Stimulated activated naive CD8-positive, alpha-beta T cell treated with anti-CD3 and anti-CD28 coated beads, Interleukin-15, Interleukin-2, amounts not matched to agents 100 ng/mL and 50 ng/mL, for 24 hours (primary cell): ENCODE results near the gene NINJ1.
A peak's percentile ranks its signal among the peaks of the same experiment; 100 is the strongest.
"Not testable (repeated sequence)": the region's sequence is repeated elsewhere in the genome, so short reads cannot be mapped to it uniquely, and the experiment has no call there.

ENCODE experiments used
- H3K27ac Mint-ChIP-seq: one replicate; pipeline ENCODE4 v1.8.0; 2021; ENCODE audit warnings: mild to moderate bottlenecking, mixed read lengths
- H3K27me3 Mint-ChIP-seq: one replicate; pipeline ENCODE4 v1.8.0; 2021; ENCODE audit warnings: mixed read lengths
- H3K36me3 Mint-ChIP-seq: one replicate; pipeline ENCODE4 v1.8.0; 2021; ENCODE audit warnings: low read depth, mixed read lengths
- H3K4me1 Mint-ChIP-seq: one replicate; pipeline ENCODE4 v1.8.0; 2021; ENCODE audit warnings: low read depth, mixed read lengths
- H3K4me3 Mint-ChIP-seq: one replicate; pipeline ENCODE4 v1.8.0; 2021; ENCODE audit warnings: mild to moderate bottlenecking, mixed read lengths
- H3K9me3 Mint-ChIP-seq: one replicate; pipeline ENCODE4 v1.8.0; 2021; ENCODE audit warnings: mixed read lengths

NINJ1 gene

DNA sequence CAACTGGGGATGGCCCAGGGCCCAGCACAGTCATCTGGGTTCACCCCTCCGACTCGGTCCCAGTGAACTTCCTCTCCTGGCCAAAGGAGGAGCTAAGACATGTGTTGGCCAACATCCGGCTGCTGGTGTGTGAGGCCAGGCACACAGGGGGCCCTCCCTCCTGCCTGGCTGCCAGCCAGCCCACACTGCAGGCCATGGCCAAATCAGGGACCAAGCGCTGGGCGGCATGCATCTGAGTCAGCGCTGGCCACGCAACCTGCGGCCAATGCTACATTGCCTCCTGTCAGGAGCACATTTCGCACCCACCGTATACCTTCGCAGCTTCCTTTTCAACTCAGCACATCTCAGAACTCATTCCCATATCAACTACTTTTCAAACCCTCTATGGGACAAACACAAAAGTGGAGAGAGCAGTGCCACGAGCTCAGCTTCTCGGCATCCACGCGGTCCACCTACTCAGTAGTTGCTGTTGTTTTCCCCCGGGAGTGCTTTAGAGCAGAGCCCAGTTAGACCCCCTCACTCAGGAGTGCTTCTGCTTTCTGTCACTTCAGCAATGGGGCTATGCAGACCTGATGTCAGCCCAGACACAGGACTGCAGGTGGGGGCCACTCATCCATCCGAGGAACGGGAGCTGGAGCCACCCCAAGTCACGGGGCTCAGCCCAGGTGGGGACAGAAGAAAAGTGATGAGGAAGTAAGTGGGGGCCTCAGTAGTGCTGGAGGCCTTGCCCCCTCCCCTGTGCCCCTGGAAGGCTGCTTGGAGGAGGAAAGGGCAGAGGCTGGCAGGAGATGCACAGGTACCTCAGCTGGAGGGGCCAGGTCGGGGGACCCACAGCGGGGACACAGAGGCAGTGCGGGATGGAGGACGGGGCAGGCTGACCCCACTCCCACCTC is 13.9 kb downstream of the NINJ1 start:
- no peaks in the 10 kb centered on the region for H3K27me3 Mint-ChIP-seq
- no peaks in the 10 kb centered on the region for H3K9me3 Mint-ChIP-seq
- peaks cover 17% of the 10 kb centered on the region for H3K36me3 Mint-ChIP-seq
- peak overlapping the region; percentile 79 for H3K27ac Mint-ChIP-seq
- H3K4me1 Mint-ChIP-seq = peaks cover 20% of the 10 kb centered on the region
- no peak overlapping the region for H3K4me3 Mint-ChIP-seq

DNA sequence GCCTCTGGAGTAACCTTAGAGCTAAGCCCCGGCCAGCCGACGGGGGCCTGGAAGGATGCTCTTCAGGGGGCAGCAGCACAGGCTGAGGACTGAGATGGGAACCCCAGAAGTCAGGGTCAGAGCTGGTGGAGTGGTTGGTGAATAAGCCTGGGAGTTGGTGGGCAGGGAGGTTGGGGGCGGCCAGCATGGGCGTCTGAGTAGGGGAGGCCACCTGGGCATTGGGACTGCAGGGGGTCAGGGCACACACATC is 14.4 kb downstream of the NINJ1 start:
- Mint-ChIP-seq H3K27me3 (no peaks in the 10 kb centered on the region), H3K9me3 (no peaks in the 10 kb centered on the region), H3K27ac (peak overlapping the region; percentile 79), H3K4me1 (peaks cover 21% of the 10 kb centered on the region), H3K36me3 (peaks cover 12% of the 10 kb centered on the region), H3K4me3 (no peak overlapping the region)

DNA sequence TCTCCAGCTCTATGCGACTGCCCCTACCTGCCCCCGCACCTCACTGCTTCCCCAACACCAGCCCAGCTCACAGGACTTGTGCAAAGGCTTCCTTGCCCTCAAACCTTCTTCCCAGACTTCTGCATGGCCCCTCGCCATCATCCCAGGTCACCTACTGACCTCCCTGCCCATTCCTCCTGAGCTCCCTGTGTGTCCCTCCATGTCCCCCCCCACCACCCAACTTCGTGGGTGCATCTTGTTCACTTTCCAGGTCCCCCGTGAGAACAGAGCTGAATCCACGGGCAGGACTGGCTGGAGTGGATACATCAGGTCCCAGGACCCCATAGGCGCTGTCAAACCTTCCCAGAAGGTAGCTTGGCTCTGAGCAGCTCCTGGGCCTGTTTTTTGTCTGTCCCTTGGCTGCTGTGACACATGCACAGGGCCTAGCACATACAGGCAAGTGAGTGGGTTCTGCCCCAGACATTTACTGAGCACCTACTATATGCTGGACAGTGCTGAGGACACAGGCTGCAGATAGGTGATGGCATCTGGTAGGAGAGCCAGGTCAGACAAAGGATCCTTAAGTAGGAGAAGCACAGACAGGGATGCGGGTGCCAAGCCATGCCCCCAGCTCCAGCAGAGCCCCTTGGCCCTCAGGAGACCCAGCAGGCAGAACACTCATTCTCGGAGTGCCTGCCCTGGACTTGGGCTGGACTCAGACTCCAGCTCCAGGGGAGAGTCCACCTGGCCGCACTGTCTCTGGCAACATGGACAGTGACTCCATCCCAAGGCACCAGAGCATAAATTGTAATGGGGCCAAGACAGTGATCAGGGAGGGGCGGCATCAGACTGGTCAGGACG is 15.0 kb downstream of the NINJ1 start:
- Mint-ChIP-seq H3K4me3 (no peak overlapping the region), H3K9me3 (no peaks in the 10 kb centered on the region)

DNA sequence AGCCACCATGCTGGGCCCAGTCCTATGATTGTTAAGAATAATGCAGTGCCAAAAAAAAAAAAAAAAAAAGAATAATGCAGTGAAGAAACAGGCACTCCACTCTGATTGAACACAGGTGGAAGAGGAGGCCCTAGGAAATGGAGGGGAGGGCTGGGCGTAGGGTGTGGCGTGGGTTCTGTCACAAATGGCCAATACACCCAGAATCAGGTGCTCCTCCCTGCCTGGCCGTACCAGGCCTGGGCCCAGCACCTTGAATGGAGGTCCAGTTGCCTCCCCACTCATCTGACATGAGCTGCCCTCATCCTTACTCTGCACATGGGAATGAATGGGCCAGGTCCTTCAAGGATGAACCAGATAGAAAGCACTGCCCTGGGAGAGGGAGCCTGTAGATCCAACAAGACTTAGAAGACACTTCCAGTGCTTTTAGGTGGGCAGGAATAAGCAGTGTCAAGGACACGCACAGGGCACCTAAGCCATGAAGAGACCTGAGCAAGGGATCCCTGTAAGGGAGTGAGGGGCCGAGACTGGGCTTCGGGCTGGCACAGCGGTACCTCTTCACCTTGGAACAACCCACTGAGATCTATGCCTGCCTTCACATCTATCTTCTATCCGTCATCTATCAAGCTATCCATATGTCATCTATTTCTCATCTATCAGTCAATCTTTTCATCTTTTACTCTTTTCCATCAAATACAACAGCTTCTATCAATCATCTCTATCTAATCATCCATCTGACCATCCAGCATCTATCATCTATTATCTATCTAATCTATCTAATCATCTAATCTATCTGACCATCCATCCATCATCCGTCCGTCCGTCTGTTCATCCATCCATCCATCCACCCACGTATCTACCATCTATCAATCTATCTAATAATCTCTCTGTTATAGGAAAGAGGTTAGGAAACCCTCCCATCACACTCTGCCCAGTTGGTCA is 15.9 kb downstream of the NINJ1 start:
- Mint-ChIP-seq H3K27me3 (no peaks in the 10 kb centered on the region), H3K4me3 (no peak overlapping the region), H3K36me3 (peaks cover 4% of the 10 kb centered on the region), H3K27ac (no peak overlapping the region), H3K9me3 (no peaks in the 10 kb centered on the region), H3K4me1 (peaks cover 22% of the 10 kb centered on the region)

More for the DNA sequence above, 15.0 kb downstream of the NINJ1 start:
- Mint-ChIP-seq H3K27me3 (no peaks in the 10 kb centered on the region), H3K36me3 (peaks cover 7% of the 10 kb centered on the region), H3K27ac (peak overlapping the region; percentile 79), H3K4me1 (peaks cover 22% of the 10 kb centered on the region)

DNA sequence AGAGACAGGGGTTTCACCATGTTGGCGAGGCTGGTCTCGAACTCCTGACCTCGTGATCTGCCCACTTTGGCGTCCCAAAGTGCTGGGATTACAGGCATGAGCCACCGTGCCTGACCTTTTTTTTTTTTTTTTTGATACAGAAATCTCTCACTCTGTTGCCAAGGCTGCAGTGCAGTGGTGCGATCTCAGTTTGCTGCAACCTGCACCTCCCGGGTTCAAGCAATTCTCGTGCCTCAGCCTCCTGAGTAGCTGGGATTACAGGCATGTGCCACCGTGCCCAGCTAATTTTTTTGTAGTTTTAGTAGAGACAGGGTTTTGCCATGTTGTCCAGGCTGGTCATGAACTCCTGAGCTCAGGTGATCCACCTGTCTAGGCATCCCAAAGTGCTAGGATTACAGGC is 16.5 kb downstream of the NINJ1 start:
- not testable (repeated sequence) for H3K27me3 Mint-ChIP-seq, H3K27ac Mint-ChIP-seq, H3K36me3 Mint-ChIP-seq, H3K4me3 Mint-ChIP-seq, H3K9me3 Mint-ChIP-seq
- H3K4me1 Mint-ChIP-seq = peaks cover 22% of the 10 kb centered on the region

DNA sequence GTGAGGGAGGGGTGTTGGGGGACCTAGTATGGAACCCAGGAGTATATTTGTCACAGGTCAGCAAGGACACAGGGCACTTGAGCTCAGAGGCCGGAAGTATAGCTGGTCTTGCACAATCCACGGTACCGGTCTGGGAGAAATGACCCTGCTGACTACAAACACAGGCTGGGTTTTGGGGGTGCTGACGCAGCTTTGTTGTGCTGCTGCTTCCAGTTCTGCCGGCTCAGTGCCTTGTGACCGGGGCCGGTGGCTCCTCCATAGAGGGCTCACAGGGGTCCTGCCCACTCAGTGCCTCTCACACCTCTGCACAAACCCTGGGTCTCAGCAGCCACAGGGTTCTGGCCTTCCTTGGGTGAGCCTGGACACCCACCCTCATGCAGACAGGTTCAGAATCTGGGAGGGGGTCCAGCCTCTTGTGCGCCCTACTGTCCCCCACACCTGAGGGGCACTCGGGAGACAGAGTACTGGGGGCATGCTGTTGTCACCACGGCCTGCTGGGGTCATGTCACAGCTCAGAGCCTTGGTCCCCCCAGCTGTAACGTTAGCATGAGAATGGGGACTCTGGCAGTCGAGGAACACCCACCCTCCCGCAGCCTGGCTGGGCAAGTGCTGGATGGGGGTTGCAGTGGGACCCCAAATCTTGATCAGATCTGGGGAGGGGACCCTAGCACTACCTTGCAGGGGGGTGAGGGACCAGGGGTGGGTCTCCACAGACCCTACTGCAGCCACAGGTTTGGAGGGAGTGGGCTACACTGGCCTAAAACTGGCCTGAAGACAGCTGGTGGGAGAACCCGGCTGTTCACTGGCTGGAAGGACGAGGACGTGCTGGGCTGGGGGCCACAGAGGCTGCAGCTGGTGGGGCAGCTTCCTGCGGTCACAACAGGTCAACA is 17.7 kb downstream of the NINJ1 start:
- Mint-ChIP-seq H3K27me3 (no peaks in the 10 kb centered on the region), H3K4me3 (no peak overlapping the region), H3K27ac (no peak overlapping the region), H3K36me3 (peaks cover 4% of the 10 kb centered on the region), H3K9me3 (no peaks in the 10 kb centered on the region), H3K4me1 (peaks cover 22% of the 10 kb centered on the region)

DNA sequence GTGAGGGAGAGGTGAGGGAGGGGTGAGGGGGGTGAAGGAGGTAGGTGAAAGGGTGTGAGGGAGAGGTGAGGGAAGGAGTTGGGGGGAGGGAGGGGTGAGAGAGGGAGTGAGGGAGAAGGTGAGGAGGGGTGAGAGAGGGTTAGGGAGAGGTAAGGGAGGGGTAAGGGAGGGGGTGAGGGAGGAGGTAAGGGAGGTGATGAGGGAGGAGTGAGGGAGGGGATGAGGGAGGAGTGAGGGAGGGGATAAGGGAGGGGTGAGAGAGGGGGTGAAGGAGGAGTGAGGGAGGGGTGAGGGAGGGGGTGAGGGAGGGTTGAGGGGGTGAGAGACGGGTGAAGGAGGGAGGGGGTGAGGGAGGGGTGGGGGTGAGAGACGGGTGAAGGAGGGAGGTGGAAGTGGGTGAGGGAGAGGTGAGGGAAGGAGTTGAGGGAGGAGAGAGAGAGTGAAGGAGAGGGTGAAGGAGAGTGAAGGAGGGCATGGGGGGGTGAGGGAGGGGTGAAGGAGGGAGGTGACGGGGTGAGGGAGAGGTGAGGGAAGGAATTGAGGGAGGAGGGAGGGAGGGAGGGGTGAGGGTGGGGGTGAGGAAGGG is 18.5 kb downstream of the NINJ1 start:
- peaks cover 9% of the 10 kb centered on the region for H3K36me3 Mint-ChIP-seq
- H3K27ac Mint-ChIP-seq = no peak overlapping the region
- no peak overlapping the region for H3K4me3 Mint-ChIP-seq

DNA sequence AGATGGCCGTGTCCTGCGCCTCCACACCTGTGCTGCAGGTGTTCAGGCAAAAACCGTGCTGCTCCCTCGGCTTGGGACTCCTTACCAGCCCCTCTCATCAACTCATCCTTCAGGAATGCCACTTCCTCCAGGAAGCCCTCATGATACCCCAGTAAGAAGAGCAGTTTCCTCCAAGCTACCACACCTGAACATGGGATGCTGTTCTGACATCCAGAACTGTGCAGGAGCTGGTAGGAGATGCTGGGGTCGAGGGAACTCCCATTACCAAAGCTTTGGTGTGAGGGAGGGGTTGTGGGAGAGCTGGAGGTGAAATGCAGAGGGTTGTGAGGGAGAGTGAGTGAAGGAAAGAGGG is 19.1 kb downstream of the NINJ1 start:
- H3K36me3 Mint-ChIP-seq = peaks cover 5% of the 10 kb centered on the region

More for the DNA sequence above, 18.5 kb downstream of the NINJ1 start:
- no peaks in the 10 kb centered on the region for H3K9me3 Mint-ChIP-seq
- H3K27me3 Mint-ChIP-seq = no peaks in the 10 kb centered on the region
- H3K4me1 Mint-ChIP-seq = peaks cover 28% of the 10 kb centered on the region

DNA sequence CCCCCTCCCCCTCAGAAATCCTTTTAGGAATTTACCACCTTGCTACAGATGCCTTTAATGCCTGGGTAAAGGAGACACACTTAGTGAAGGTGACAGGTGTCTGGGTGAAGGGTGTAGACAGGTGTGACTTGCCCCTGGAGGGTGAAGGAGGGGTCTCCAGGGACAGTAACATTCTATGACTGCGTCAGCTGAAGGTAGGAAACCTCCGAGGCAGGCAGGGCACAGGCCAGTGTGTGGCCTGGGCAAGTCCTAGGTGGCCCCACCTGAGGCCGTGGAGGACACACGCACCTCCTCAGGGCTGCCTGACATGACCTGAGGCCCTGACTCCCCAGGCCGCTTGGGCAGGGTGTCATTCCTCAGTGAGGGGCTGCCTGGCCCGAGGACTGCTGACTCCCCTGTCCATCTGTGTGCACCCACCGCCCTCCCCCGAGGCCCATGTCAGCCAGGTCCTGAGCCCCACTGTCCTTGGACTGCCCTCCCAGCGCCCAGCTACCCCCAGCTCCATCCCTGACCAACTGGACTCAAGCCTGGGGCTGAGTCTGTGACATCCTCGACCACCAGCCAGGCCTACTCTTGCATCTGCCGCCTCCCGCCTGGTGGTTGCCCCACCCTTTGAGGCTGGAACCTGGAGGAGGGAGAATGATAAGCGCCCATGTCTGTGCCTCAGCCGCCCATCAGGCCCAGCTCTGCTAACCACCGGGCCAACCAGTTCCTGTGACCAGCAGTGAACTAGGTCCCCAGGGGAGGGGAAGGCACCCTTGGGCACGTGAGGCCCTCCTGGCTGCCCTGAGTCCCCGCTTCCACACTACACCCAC is 19.7 kb downstream of the NINJ1 start:
- peaks cover 5% of the 10 kb centered on the region for H3K36me3 Mint-ChIP-seq
- H3K4me3 Mint-ChIP-seq = no peak overlapping the region
- peaks cover 21% of the 10 kb centered on the region for H3K4me1 Mint-ChIP-seq

More for the DNA sequence above, 19.1 kb downstream of the NINJ1 start:
- H3K4me1 Mint-ChIP-seq = peaks cover 22% of the 10 kb centered on the region
- no peak overlapping the region for H3K4me3 Mint-ChIP-seq
- no peaks in the 10 kb centered on the region for H3K9me3 Mint-ChIP-seq
- H3K27ac Mint-ChIP-seq = peak overlapping the region; percentile 70
- no peaks in the 10 kb centered on the region for H3K27me3 Mint-ChIP-seq

DNA sequence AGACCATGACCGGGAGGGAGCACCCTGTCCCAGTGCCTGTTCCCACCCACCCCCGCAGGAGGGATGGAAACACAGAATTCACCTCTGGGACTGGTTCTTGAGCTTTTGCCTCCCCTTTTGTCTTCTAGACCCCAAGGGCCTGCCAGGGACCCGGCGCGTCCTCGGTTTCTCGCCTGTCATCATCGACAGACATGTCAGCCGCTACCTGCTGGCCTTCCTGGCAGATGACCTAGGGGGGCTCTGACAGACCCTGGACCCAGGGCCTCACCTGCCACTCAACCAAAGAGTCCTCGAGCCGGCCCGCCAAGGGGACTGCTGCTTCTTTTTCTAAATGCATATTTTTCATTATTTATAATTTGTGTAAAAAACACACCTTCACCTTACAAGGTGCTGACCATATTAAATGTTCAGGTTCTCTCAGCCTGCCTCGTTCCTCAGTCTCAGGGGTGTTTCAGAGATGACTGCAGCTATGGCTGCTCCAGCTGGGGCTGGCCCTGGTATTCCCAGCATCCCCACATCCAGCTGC is 21.1 kb downstream of the NINJ1 start:
- peaks cover 31% of the 10 kb centered on the region for H3K4me1 Mint-ChIP-seq
- H3K27me3 Mint-ChIP-seq = no peaks in the 10 kb centered on the region
- H3K27ac Mint-ChIP-seq = no peak overlapping the region
- no peak overlapping the region for H3K4me3 Mint-ChIP-seq
- H3K36me3 Mint-ChIP-seq = peaks cover 10% of the 10 kb centered on the region
- no peaks in the 10 kb centered on the region for H3K9me3 Mint-ChIP-seq

More for the DNA sequence above, 19.7 kb downstream of the NINJ1 start:
- Mint-ChIP-seq H3K9me3 (no peaks in the 10 kb centered on the region), H3K27ac (peak overlapping the region; percentile 70), H3K27me3 (no peaks in the 10 kb centered on the region)

DNA sequence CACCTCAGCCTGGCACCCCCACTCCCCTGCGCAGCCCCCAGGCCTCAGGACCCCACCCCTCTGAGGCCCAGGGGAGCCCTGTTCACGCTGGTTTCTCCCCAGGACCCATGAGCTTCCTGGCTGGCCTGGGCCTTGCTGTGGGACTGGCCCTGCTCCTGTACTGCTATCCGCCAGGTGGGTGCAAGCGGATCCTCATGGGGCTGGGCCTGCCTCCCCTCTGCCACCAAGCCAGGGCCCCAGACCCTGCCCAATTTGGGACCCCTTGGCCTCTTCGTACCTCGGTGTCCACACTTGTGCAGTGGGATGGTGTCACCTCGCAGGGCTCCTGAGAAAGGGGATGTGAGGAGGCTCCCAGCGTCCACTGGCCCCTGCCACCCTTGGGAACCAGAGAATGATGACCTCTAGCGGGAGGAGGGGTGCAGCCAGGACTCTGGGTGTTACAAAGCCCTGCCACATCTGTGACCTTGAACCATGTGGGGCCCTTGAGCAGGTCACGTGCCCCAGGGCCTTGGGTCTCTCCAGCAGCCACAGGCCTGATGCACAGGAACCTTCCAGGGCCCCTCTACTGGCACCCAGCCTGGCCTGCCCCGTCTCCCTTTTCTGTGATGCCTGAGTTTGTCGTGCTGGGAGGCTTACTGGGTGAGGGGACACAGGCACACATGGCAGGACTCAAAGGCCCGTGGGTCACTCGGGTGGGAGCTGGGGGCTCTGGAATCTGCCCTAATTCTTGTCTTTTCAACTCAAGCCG is 21.8 kb downstream of the NINJ1 start:
- Mint-ChIP-seq H3K27ac (no peak overlapping the region), H3K9me3 (no peaks in the 10 kb centered on the region), H3K27me3 (no peaks in the 10 kb centered on the region), H3K4me1 (peaks cover 37% of the 10 kb centered on the region), H3K36me3 (peaks cover 10% of the 10 kb centered on the region), H3K4me3 (no peak overlapping the region)

DNA sequence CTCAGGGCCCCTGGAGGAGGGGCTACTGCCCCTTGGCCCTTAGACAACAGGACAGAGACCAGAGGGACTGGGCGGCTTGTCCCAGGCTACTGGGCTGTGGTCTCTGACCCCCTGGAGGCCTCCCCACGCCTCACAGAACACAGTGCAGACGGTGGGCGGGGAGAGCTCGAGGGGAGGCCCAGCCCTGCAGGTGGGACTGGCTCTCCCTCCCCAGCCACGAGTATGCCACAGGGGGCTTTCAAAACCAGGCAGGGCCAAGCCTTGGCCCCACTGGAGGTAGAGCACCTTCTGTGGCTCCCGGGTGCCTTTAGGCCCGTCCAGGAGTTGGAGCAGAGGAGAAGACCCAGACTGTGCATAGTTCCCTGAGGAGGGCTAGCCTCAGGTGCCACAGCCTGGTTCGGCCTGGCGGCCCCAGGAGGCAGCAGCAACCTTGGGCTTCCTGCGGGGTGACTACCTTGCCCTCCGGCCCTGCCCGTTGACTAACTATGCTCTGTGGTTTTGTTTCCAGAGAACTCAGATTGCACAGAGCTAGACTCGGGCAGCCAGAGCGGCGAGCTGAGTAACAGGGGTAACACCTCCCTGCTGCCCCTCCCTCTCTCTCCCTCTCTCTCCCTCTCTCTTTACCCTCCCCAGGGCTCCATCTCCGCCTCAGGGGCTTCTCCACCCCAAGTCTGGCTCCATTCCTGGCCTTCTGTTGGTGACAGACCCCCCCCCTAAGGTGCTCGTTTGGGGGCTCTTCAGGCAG is 22.5 kb downstream of the NINJ1 start:
- no peaks in the 10 kb centered on the region for H3K9me3 Mint-ChIP-seq
- H3K4me1 Mint-ChIP-seq = peaks cover 45% of the 10 kb centered on the region
- H3K36me3 Mint-ChIP-seq = peaks cover 10% of the 10 kb centered on the region
- no peaks in the 10 kb centered on the region for H3K27me3 Mint-ChIP-seq
- H3K4me3 Mint-ChIP-seq = no peak overlapping the region
- no peak overlapping the region for H3K27ac Mint-ChIP-seq
